ENCODE results near the gene DENND5A. TPM values are rescaled to one million over a fixed set of nuclear protein-coding genes. Genes with fewer than 3 reads are reported as not detected.

DENND5A gene
- total RNA-seq, 4 donors from 2014 or later, result 18.9 to 117 (median 22.7) TPM

DNA sequence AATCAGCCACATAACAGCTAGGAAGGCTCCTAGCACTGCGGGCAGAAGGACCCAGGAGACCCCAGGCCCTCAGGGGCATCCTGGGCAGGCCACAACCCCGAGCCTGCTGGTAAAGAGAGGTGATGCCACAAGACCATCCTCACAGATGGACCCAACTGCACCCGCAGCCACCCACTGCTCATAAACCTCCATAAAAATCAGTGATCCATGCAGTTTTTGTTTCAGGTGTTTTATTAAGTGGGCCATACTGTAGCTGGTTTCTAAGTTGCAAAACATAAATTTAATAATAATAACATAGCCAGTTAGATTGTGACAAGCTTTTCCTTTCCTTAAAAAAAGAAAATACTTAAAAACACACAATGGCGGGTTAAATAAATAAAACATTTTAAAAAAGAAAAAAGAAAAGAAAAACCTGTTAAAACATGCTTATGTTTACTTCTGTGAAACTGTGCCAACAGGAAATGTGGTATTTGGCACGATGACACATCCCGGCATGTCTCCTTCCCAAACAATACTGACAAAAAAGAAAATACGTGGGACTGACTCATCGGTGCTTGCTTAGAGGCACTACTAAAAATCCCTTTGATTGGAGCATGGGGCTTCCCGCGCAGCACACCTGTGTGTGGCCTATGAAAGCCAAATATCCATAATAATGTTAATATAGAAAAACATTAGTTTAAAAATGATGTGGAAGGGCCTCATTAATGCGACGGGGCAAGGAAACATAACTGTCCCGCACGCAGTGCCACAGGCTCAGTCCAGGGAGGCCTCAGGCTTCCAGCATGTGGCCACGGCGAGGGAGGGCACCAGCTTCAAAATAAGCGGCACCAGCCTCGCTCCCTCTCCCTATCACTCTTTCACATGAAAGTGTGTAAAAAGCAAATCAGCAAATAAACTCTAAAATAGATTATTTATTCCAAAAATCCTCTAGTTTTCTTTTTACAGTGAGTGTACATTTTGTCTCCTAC lies 126.3 kb downstream of the DENND5A start:
- DNase-seq, result peak; percentile 17
- H3K9me3 ChIP-seq, result no peaks in the 10 kb centered on the region
- in situ Hi-C loops (cut with MboI; ENCODE audit: low pct_ligation_motif_present in 1 of 4, low pct_unique_long_range_greater_than_20kb in 1 of 4, low sequenced_read_pairs in 3 of 4), result loop anchor here in 3 of 4 donors (5.0 to 25.0 kb wide), 2 partner anchors 122 to 127 kb away; partner anchors contain the start of gene NRIP3 (in 1 of the 3)
- H3K4me3 ChIP-seq, result no peak overlapping the region
- intact Hi-C loops (cut with DNase I; ENCODE audit: low total_unique reads), result loop anchor here (5.0 kb wide), 1 partner anchor 122 kb away; no protein-coding TSS in a partner anchor
- no peak for TF ChIP-seq POLR2A (IDR thresholded peaks at IDR 0.05)
- H3K4me1 ChIP-seq, result peaks cover 0 to 24% (median 15%) of the 10 kb centered on the region in 4 donors
- H3K27ac ChIP-seq, result peak overlapping the region; percentile 8 to 35 (median 30)
- peaks cover 0 to 11% (median 0%) of the 10 kb centered on the region in 4 donors for H3K36me3 ChIP-seq
- H3K27me3 ChIP-seq, result no peaks in the 10 kb centered on the region
- 42 to 60% methylated on average over 11 to 18 of the region's 18 CpGs for WGBS, 2 donors (ENCODE audit: low coverage in 1 of 2)

DNA sequence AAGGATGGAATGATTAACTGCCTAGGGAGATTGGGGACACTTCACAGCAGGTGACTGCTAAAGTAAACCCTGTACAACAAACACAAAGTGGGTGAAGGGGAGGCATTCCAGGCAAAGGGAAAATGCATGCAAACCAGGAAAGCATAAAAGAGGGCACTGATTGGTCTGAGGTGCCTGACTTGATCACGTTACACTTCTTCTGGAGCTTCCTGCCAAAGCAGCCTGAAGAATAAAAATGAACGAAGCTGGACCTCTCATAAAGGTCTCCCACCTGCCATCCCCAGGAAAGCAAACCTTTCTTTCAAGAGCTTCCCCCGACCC lies 127.1 kb downstream of the DENND5A start:
- no peak for TF ChIP-seq POLR2AphosphoS5 (IDR thresholded peaks at IDR 0.05)
- TF ChIP-seq CTCF (IDR thresholded peaks at IDR 0.05), result no peak
- no peak for TF ChIP-seq POLR2A (IDR thresholded peaks at IDR 0.05)
- TF ChIP-seq EP300 (IDR thresholded peaks at IDR 0.05; ENCODE audit: low read depth), result no peak
- in situ Hi-C loops (cut with MboI; ENCODE audit: low pct_ligation_motif_present in 1 of 4, low pct_unique_long_range_greater_than_20kb in 1 of 4, low sequenced_read_pairs in 3 of 4), result loop anchor here in 3 of 4 donors (5.0 to 25.0 kb wide), 2 partner anchors 121 to 126 kb away; partner anchors contain the start of gene NRIP3 (in 1 of the 3)
- peaks cover 0 to 11% (median 0%) of the 10 kb centered on the region in 4 donors for H3K36me3 ChIP-seq
- H3K4me3 ChIP-seq, result no peak overlapping the region
- no peaks in the 10 kb centered on the region for H3K27me3 ChIP-seq
- H3K4me1 ChIP-seq, result peaks cover 0 to 24% (median 15%) of the 10 kb centered on the region in 4 donors
- H3K27ac ChIP-seq, result peak overlapping the region in 2 of 4 donors; percentile 8 to 30
- no peaks in the 10 kb centered on the region for H3K9me3 ChIP-seq
- no peak for DNase-seq
- intact Hi-C loops (cut with DNase I; ENCODE audit: low total_unique reads), result loop anchor here (5.0 kb wide), 1 partner anchor 121 kb away; no protein-coding TSS in a partner anchor
- 67% methylated on average over 3 of the region's 3 CpGs; no CpG with 5 or more reads in 1 of the 2 donors for WGBS, 2 donors (ENCODE audit: low coverage in 1 of 2)

DNA sequence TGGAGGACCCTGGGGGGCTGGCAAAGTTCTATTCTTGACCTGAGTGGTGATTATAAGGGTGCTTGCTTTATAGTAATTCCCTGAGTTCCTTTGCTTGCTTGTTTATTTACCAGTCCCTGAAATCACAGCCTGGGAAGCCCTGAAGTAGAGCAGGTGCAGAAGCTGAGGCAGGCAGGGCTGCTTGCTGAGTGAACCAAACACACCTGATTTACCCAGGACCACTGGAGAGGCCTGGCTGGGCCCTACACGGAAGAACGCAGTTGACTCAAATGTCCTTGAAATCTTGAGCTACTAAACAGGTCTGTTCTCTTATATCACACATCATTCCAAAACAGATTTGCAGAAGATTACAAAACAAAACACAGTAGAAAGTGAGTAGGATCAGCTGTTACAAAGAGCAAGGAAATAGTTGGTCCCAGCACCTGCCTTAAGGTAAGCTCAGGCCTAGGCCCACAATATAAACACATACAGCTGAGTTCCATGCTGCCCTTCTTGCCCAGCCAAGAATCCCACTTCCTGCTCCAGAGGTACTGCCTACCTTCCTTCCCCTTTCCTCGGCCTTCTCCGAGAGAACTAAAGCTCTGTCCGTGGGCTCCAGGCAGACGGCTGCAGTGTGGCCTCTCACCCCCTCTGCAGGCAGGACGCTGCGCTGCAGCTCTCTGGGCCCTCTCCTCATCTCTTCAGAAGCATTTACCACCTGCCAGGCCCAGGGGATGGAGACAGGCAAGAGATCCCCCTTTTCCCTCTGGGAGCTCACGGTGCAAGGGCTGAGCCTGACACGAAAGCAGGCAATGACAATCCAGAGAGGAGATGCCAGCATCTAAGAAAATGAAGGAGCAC lies 127.6 kb downstream of the DENND5A start:
- no peak for TF ChIP-seq EP300 (IDR thresholded peaks at IDR 0.05; ENCODE audit: low read depth)
- no peak for TF ChIP-seq POLR2A (IDR thresholded peaks at IDR 0.05)
- TF ChIP-seq CTCF (IDR thresholded peaks at IDR 0.05), result peak; percentile 92 to 95 (median 94)
- TF ChIP-seq POLR2AphosphoS5 (IDR thresholded peaks at IDR 0.05), result no peak
- peaks cover 0 to 24% (median 15%) of the 10 kb centered on the region in 4 donors for H3K4me1 ChIP-seq
- intact Hi-C loops (cut with DNase I; ENCODE audit: low total_unique reads), result loop anchor here (5.0 kb wide), 1 partner anchor 120 kb away; no protein-coding TSS in a partner anchor
- WGBS, 2 donors (ENCODE audit: low coverage in 1 of 2), result 19 to 30% methylated on average over 2 to 9 of the region's 10 CpGs
- no peaks in the 10 kb centered on the region for H3K9me3 ChIP-seq
- H3K36me3 ChIP-seq, result peaks cover 0 to 11% (median 0%) of the 10 kb centered on the region in 4 donors
- DNase-seq, result peak; percentile 83
- H3K27ac ChIP-seq, result peak overlapping the region in 1 of 4 donors; percentile 24
- H3K27me3 ChIP-seq, result no peaks in the 10 kb centered on the region
- no peak overlapping the region for H3K4me3 ChIP-seq
- in situ Hi-C loops (cut with MboI; ENCODE audit: low pct_ligation_motif_present in 1 of 4, low pct_unique_long_range_greater_than_20kb in 1 of 4, low sequenced_read_pairs in 3 of 4), result loop anchor here in 3 of 4 donors (5.0 to 25.0 kb wide), 2 partner anchors 120 to 125 kb away; partner anchors contain the start of gene NRIP3 (in 1 of the 3)

DNA sequence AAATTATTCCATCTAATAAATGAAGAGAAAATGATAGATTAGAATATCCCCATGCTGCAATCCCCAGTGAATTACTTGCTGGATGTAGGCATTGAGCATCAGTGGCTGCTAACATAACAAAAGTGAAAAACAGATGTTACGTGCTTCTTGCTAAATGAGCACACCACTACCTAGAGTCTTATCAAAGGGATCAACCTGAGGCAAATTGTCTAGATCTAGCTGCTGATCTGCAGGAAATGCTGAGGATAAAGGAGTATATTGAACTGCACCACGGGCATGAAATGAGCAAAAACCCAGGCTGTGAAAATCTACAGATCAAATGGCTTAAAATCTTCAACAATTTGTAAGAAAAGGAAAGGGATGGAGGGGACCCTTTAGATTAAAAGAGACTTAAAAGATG lies 128.4 kb downstream of the DENND5A start:
- intact Hi-C loops (cut with DNase I; ENCODE audit: low total_unique reads), result loop anchor here (5.0 kb wide), 1 partner anchor 119 kb away; no protein-coding TSS in a partner anchor

More for the DNA sequence above, 128.4 kb downstream of the DENND5A start:
- peaks cover 0 to 8% (median 0%) of the 10 kb centered on the region in 4 donors for H3K36me3 ChIP-seq
- 89 to 96% methylated on average over 2 of the region's 2 CpGs for whole genome bisulfite sequencing, 2 donors (ENCODE audit: low coverage in 1 of 2)
- H3K9me3 ChIP-seq, result no peaks in the 10 kb centered on the region
- in situ Hi-C loops (cut with MboI; ENCODE audit: low pct_ligation_motif_present in 1 of 4, low pct_unique_long_range_greater_than_20kb in 1 of 4, low sequenced_read_pairs in 3 of 4), result loop anchor here in 3 of 4 donors (5.0 to 25.0 kb wide), 2 partner anchors 119 to 124 kb away; partner anchors contain the start of gene NRIP3 (in 1 of the 3)
- TF ChIP-seq POLR2A (IDR thresholded peaks at IDR 0.05), result no peak
- TF ChIP-seq CTCF (IDR thresholded peaks at IDR 0.05), result no peak
- no peak for TF ChIP-seq POLR2AphosphoS5 (IDR thresholded peaks at IDR 0.05)
- TF ChIP-seq EP300 (IDR thresholded peaks at IDR 0.05; ENCODE audit: low read depth), result no peak
- no peak overlapping the region for H3K27ac ChIP-seq
- H3K4me3 ChIP-seq, result no peak overlapping the region
- no peaks in the 10 kb centered on the region for H3K27me3 ChIP-seq
- H3K4me1 ChIP-seq, result peaks cover 0 to 24% (median 15%) of the 10 kb centered on the region in 4 donors
- DNase-seq, result no peak
